Measurements from ENCODE around the gene TMPRSS2. TPM values are rescaled to one million over a fixed set of nuclear protein-coding genes. Genes with fewer than 3 reads are reported as not detected.
"Not testable (repeated sequence)": the region's sequence is repeated elsewhere in the genome, so short reads cannot be mapped to it uniquely, and the experiment has no call there.

Gene TMPRSS2
- total RNA-seq, 1 donor from 2014 or later: 0.49 TPM

- ATAC-seq: peak; percentile 97
- intact Hi-C loops (cut with DNase I): no loop called here
- DNase-seq (ENCODE audit: low spot score): peak; percentile 92
Observed at GRCh38 chr21:41419921-41420862, 87.8 kb downstream of the TMPRSS2 start.

GRCh38 chr21:41418956-41419680 lies 88.8 kb downstream of the TMPRSS2 start:
- DNase-seq (ENCODE audit: low spot score) (no peak), ATAC-seq (no peak)
- intact Hi-C loops (cut with DNase I): no loop called here

- DNase-seq (ENCODE audit: low spot score) (no peak), ATAC-seq (no peak)
- intact Hi-C loops (cut with DNase I): no loop called here
Observed at GRCh38 chr21:41418393-41418792, 89.6 kb downstream of the TMPRSS2 start.

DNA sequence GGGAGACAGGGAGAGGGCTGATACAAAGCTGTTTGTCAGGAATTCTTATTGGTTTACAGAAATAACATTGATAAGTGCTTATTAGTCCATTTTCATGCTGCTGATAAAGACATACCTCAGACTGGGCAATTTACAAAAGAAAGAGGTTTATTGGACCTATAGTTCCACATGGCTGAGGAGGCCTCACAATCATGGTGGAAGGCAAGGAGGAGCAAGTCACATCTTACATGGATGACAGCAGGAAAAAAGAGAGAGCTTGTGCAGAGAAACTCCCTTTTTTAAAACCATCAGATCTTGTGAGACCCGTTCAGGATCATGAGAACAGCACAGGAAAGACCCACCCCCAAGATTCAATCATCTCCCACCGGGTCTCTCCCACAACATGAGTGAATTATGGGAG lies 90.5 kb downstream of the TMPRSS2 start:
- DNase-seq (ENCODE audit: low spot score); ATAC-seq; intact Hi-C loops (cut with DNase I): not testable (repeated sequence)

Other genes with a start within 250 kb of the TMPRSS2 start
- gene FAM3B, start 191.4 kb downstream of the TMPRSS2 start, total RNA-seq: 0.80 TPM
- 19.0 TPM for gene MX2, start 146.1 kb downstream of the TMPRSS2 start, total RNA-seq
- 28.6 TPM for gene MX1, start 81.9 kb downstream of the TMPRSS2 start, total RNA-seq

All from sciatic nerve (tissue), 2 donors.